Measurements from ENCODE around the gene TGFBR1.

Gene TGFBR1

GRCh38 chr9:99169982-99170761 lies 65.3 kb downstream of the TGFBR1 start:
- no peak for TF ChIP-seq CTCF (IDR thresholded peaks at IDR 0.05; ENCODE audit: low read depth, low read length)
- no peak for DNase-seq (ENCODE audit: extremely low read depth, low read depth)

GRCh38 chr9:99171225-99172123 lies 66.6 kb downstream of the TGFBR1 start:
- DNase-seq (ENCODE audit: extremely low read depth, low read depth) = no peak
- no peak for TF ChIP-seq CTCF (IDR thresholded peaks at IDR 0.05; ENCODE audit: low read depth, low read length)

- no peak for TF ChIP-seq CTCF (IDR thresholded peaks at IDR 0.05; ENCODE audit: low read depth, low read length)
- no peak for DNase-seq (ENCODE audit: extremely low read depth, low read depth)
Observed at GRCh38 chr9:99172124-99173091, 67.5 kb downstream of the TGFBR1 start.

GRCh38 chr9:99173570-99174504 lies 68.9 kb downstream of the TGFBR1 start:
- DNase-seq (ENCODE audit: extremely low read depth, low read depth) = no peak
- no peak for TF ChIP-seq CTCF (IDR thresholded peaks at IDR 0.05; ENCODE audit: low read depth, low read length)

GRCh38 chr9:99176527-99177013 lies 71.7 kb downstream of the TGFBR1 start:
- DNase-seq (ENCODE audit: extremely low read depth, low read depth) = no peak
- TF ChIP-seq CTCF (IDR thresholded peaks at IDR 0.05; ENCODE audit: low read depth, low read length) = no peak
